ENCODE measurements around the gene GTF2IRD1. TPM values are rescaled to one million over a fixed set of nuclear protein-coding genes. Genes with fewer than 3 reads are reported as not detected.
A peak's percentile ranks its signal among the peaks of the same experiment; 100 is the strongest.

GTF2IRD1 gene
- polyA plus RNA-seq, 3 donors, result not detected

DNA sequence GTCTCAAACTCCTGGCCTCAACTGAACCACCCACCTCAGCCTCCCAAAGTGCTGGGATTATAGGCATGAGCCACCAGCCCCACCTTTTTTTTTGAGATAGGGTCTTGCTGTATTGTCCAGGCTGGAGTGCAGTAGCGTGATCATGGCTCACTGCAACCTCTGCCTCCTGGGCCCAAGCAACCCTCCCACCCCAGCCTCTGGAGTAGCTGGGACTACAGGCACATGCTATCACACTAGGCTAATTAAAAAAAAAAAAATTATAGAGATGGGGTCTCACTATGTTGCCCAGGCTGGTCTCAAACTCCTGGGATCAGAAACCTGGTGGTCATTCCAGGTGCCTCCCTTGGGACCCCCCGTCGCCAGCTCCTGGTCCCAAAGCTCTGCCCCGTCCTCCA lies 25.0 kb downstream of the GTF2IRD1 start:
- Histone ChIP-seq H3K27ac (ENCODE audit: low read depth in 1 of 2, low read length in 2 of 2) (no peak overlapping the region), H3K36me3 (replicated peaks in 1 of 2; ENCODE audit: control insufficient read depth in 1 of 2, insufficient read depth in 2 of 2, low read length in 2 of 2) (no peaks in the 10 kb centered on the region), H3K4me3 (replicated peaks in 1 of 3; ENCODE audit: low read depth in 2 of 3, low read length in 3 of 3) (no peak overlapping the region), H3K4me2 (replicated peaks; ENCODE audit: extremely low read depth, low read length, poor library complexity, severe bottlenecking) (no peak overlapping the region), H4K20me1 (ENCODE audit: insufficient read depth, low read length) (no peaks in the 10 kb centered on the region), H3K4me1 (ENCODE audit: control insufficient read depth in 1 of 2, insufficient read depth in 2 of 2, low read length in 2 of 2) (peaks cover 28 to 30% of the 10 kb centered on the region in 2 donors), H3K27me3 (ENCODE audit: control insufficient read depth in 2 of 2, insufficient read depth in 2 of 2, low read length in 2 of 2) (peaks cover 0 to 25% of the 10 kb centered on the region in 2 donors), H3K9me3 (replicated peaks in 1 of 2; ENCODE audit: control insufficient read depth in 1 of 2, insufficient read depth in 1 of 2, low read length in 2 of 2) (no peaks in the 10 kb centered on the region), H3K9ac (ENCODE audit: insufficient read depth, low read length, poor library complexity, severe bottlenecking) (no peak overlapping the region), H2AFZ (ENCODE audit: insufficient read depth, low read depth, low read length, poor library complexity, severe bottlenecking) (no peak overlapping the region), H3K79me2 (ENCODE audit: insufficient read depth, low read length) (no peaks in the 10 kb centered on the region)
- no peak for DNase-seq
- TF ChIP-seq, protein P1, sequence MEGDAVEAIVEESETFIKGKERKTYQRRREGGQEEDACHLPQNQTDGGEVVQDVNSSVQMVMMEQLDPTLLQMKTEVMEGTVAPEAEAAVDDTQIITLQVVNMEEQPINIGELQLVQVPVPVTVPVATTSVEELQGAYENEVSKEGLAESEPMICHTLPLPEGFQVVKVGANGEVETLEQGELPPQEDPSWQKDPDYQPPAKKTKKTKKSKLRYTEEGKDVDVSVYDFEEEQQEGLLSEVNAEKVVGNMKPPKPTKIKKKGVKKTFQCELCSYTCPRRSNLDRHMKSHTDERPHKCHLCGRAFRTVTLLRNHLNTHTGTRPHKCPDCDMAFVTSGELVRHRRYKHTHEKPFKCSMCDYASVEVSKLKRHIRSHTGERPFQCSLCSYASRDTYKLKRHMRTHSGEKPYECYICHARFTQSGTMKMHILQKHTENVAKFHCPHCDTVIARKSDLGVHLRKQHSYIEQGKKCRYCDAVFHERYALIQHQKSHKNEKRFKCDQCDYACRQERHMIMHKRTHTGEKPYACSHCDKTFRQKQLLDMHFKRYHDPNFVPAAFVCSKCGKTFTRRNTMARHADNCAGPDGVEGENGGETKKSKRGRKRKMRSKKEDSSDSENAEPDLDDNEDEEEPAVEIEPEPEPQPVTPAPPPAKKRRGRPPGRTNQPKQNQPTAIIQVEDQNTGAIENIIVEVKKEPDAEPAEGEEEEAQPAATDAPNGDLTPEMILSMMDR (IDR thresholded peaks at IDR 0.05), result no peak
- Mint-ChIP-seq H3K4me3 (peak overlapping the region in 1 of 2 donors; percentile 59), H3K9me3 (peaks cover 0 to 5% (median 0%) of the 10 kb centered on the region in 7 donors), H3K27me3 (ENCODE audit: low read depth in 3 of 3) (peaks cover 34 to 53% (median 38%) of the 10 kb centered on the region in 3 donors), H3K4me1 (peaks cover 43% of the 10 kb centered on the region), H3K27ac (peak overlapping the region in 4 of 7 donors; percentile 15 to 95 (median 78)), H3K36me3 (peaks cover 2 to 3% of the 10 kb centered on the region in 2 donors)
- intact Hi-C loops (cut with micrococcal nuclease), result no loop called here
- WGBS (ENCODE audit: insufficient coverage), result 100% methylated on average over 3 of the region's 4 CpGs

DNA sequence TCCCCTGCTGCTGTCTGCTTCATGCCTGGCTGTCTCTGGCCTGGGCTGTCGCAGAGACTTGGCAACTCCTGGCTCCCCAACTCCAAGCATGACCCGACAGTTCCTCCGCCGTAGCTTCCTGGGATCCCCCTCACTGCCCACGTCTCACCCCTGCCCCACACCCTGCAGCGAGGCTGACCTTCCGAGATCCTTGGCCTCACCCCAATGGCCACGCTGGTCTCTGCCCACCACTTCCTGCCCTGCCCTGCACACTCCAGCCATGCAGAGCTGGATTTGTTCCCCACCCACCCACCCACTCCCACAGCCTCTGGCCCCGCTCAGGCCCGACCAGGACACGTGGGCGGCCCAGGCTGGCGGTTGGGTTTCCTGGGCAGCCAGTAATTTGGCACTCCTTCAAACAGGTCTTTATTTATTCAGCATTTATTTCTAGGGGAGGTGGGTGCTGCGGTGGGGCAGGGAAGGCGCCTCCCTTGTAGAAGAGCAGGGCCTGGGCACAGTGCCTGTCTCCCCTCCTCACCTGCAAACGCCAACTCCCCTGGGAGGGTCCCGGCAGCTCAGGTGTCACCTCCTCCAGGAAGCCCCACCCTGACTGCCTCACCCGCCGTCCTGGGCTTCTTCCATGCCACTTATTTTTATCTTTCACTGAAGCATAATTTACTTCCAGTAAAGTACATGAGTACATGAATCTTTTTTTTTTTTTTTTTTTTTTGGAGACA lies 25.5 kb downstream of the GTF2IRD1 start:
- TF ChIP-seq, protein P1 (IDR thresholded peaks at IDR 0.05), result no peak
- no peaks in the 10 kb centered on the region for H3K79me2 ChIP-seq (ENCODE audit: insufficient read depth, low read length)
- peaks cover 0 to 25% of the 10 kb centered on the region in 2 donors for H3K27me3 ChIP-seq (ENCODE audit: control insufficient read depth in 2 of 2, insufficient read depth in 2 of 2, low read length in 2 of 2)
- H2AFZ ChIP-seq (ENCODE audit: insufficient read depth, low read depth, low read length, poor library complexity, severe bottlenecking), result no peak overlapping the region
- H3K4me3 Mint-ChIP-seq, result peak overlapping the region in 1 of 2 donors; percentile 59
- H3K27ac ChIP-seq (ENCODE audit: low read depth in 1 of 2, low read length in 2 of 2), result no peak overlapping the region
- H3K36me3 Mint-ChIP-seq, result peaks cover 2 to 3% of the 10 kb centered on the region in 2 donors
- peaks cover 43% of the 10 kb centered on the region for H3K4me1 Mint-ChIP-seq
- H3K36me3 ChIP-seq (replicated peaks in 1 of 2; ENCODE audit: control insufficient read depth in 1 of 2, insufficient read depth in 2 of 2, low read length in 2 of 2), result no peaks in the 10 kb centered on the region
- H3K9me3 ChIP-seq (replicated peaks in 1 of 2; ENCODE audit: control insufficient read depth in 1 of 2, insufficient read depth in 1 of 2, low read length in 2 of 2), result no peaks in the 10 kb centered on the region
- peaks cover 34 to 54% (median 38%) of the 10 kb centered on the region in 3 donors for H3K27me3 Mint-ChIP-seq (ENCODE audit: low read depth in 3 of 3)
- peaks cover 0 to 5% (median 0%) of the 10 kb centered on the region in 7 donors for H3K9me3 Mint-ChIP-seq
- peaks cover 28 to 30% of the 10 kb centered on the region in 2 donors for H3K4me1 ChIP-seq (ENCODE audit: control insufficient read depth in 1 of 2, insufficient read depth in 2 of 2, low read length in 2 of 2)
- no peak overlapping the region for H3K4me2 ChIP-seq (replicated peaks; ENCODE audit: extremely low read depth, low read length, poor library complexity, severe bottlenecking)
- H4K20me1 ChIP-seq (ENCODE audit: insufficient read depth, low read length), result no peaks in the 10 kb centered on the region
- no peak for DNase-seq
- no peak overlapping the region for H3K4me3 ChIP-seq (replicated peaks in 1 of 3; ENCODE audit: low read depth in 2 of 3, low read length in 3 of 3)
- H3K27ac Mint-ChIP-seq, result peak overlapping the region in 4 of 7 donors; percentile 15 to 67 (median 56)
- no peak overlapping the region for H3K9ac ChIP-seq (ENCODE audit: insufficient read depth, low read length, poor library complexity, severe bottlenecking)
- intact Hi-C loops (cut with micrococcal nuclease), result no loop called here
- 49% methylated on average over 10 of the region's 19 CpGs for WGBS (ENCODE audit: insufficient coverage)

Data from CD14-positive monocyte (primary cell).